VCaP (cell line): ENCODE data around the gene DGKE.
A peak's percentile ranks its signal among the peaks of the same experiment; 100 is the strongest.

ENCODE experiments used
- H3K27ac ChIP-seq: fragments of 450-650 bp; 2 replicates; pipeline ENCODE4 v1.5.1; 2017
- CTCF ChIP-seq: fragments of 450-650 bp; conservative IDR thresholded peaks from 2 replicates; pipeline ENCODE4 v1.5.1; 2017; ENCODE audit warnings: mild to moderate bottlenecking, moderate library complexity

DGKE gene

GRCh38 chr17:56890390-56890789, 56.4 kb downstream of the DGKE start:
- TF ChIP-seq CTCF, result no peak
- H3K27ac ChIP-seq, result no peak overlapping the region

DNA sequence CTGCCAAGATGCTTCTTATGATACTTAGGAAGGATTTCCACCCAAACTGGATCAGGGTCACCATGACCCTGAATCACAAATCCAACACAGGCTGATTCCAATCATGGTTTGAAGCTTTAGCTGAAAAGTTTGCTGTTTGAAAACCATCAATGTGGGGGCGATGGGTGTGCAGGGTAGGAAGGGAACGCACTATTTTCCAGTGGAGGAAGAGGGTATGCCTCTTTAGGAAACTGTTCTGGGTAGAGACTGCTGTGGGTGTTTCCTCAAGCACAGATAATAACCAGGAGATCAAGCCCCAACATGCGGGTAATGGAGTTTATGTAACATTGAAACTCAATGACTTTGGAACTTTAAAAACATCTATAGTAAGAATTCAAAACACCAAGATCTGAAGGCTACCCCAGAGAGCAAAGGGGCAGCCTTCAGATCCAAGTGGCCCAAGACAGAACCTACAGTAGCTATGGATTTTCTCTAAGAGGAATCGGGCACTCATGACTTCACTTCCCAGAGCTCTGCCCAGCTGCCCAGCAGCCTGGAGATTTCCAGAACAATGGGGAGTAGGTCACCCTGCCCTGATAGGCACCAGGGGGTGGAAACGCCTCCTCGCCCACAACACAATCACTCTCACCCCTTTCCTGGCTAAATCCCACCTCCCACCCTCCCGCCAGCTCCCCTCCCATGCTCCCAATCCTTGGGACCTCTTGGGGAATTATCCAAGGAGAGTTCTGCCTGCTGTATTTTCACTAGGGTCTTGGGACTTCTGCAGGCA, 57.1 kb downstream of the DGKE start:
- H3K27ac ChIP-seq, result no peak overlapping the region
- TF ChIP-seq CTCF, result no peak

DNA sequence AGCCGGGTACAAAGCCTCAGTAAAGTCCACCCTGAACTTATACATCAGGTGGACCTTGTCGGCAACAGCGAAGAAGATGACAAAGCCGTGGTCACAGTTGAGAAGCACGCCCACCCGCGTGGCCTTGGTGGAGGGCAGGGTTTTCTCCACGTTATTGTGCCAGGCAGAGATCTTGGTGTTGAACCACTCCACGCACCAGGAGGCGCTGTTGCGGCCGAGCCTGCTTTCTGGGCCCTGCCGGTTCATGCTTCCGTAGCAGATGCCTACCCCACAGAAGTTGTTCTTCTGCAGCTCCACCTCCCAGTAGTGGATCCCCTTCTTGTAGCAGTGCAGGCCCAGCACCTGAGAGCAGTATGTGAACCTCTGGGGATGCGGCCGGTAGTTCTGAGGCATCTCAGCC, 57.8 kb downstream of the DGKE start:
- TF ChIP-seq CTCF, result 0 out of 2 replicates have a peak, but pooled peaks have one; percentile 18

GRCh38 chr17:56892333-56892732, 58.4 kb downstream of the DGKE start:
- H3K27ac ChIP-seq, result no peak overlapping the region
- TF ChIP-seq CTCF, result no peak

More for the DNA sequence above, 57.8 kb downstream of the DGKE start:
- H3K27ac ChIP-seq, result no peak overlapping the region

DNA sequence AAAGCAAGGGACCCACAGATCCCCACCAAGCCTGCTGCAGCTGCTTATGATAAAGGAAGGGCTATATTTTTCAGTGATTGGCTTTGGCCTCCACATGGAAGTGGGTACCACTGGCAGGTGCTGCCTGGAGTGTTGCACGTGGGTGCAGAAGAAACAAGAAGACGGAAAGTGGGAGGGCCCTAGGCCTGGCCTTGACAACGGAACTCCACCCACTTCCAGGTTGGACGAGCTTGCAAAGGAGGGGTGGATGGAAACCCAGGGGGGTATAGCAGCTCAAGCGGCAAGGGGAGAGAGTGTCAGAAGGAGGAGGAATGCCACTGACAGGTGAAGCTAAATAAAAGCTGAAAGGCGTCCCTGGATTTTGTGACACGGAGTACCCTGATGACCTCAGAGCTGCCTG, 59.6 kb downstream of the DGKE start:
- TF ChIP-seq CTCF, result no peak
- H3K27ac ChIP-seq, result no peak overlapping the region

DNA sequence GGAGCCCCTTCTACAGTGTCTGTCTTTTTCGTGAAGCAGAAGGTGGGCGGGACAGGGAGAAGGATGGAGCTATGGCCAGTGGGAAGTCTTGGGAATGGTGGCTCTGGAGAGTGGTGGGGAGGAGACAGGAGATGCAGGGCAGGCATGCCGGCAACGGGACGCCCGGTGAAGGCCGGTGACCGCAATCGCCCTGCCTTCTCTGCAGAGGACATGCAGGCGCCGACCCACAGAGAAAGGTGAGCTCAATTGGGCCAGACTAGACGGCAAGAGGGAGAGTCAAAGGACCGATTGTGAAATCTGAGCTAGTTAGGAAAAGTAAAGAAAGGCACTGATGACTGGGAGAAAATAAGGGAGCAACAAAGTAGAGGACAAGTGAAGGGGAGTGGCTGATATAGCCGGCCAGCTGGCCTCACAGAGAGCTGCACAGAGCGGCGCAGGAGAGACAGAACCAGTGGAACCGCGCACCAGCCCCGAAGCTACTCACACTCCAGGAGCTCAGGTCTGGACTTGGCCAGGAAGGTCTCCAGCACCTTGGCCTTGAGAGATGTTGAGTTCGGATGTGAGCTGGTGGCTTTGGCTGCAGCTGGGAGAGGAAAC, 61.0 kb downstream of the DGKE start:
- TF ChIP-seq CTCF, result no peak
- no peak overlapping the region for H3K27ac ChIP-seq

DNA sequence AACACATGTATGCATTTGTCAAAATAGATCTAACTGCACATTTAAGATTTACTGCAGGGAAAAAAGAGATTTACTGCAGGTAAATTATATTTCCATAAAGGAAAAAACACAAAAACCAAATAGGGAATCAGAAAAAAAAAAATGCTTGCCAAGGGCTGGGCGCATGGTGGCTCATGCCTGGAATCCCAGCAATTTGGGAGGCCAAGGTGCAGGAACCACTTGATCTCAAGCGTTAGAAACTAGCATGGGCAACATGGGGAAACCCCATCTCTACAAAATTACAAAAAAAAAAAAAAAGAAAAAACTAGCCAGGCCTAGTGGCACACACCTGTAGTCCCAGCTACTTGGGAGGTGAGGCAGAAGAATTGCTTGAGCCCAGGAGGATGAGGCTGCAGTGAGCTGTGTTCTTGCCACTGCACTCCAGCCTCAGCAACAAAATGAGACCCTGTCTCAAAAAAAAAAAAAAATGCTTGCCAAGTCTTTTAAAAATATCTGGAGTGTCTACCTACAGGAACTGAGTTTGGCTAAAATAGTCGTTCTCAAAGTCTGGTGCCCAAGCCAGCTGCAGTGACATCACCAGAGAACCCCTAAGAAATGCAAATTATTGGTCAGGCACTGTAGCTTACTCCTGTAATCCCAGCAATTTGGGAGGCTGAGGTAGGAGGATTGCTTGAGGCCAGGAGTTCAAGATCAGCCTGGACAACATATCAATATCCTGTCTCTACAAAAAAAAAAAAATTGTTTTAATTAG, 62.4 kb downstream of the DGKE start:
- H3K27ac ChIP-seq, result no peak overlapping the region
- TF ChIP-seq CTCF, result no peak
